HG03457 (cell line): ENCODE results near the gene ALDH16A1.

ENCODE experiments used
- ATAC-seq: cut with Tn5 transposase; IDR thresholded peaks from one replicate; pipeline ENCODE4 v1.9.1; 2021; ENCODE audit warnings: moderate number of reproducible peaks; ENCODE audit not compliant: unreplicated experiment

ALDH16A1 gene

DNA sequence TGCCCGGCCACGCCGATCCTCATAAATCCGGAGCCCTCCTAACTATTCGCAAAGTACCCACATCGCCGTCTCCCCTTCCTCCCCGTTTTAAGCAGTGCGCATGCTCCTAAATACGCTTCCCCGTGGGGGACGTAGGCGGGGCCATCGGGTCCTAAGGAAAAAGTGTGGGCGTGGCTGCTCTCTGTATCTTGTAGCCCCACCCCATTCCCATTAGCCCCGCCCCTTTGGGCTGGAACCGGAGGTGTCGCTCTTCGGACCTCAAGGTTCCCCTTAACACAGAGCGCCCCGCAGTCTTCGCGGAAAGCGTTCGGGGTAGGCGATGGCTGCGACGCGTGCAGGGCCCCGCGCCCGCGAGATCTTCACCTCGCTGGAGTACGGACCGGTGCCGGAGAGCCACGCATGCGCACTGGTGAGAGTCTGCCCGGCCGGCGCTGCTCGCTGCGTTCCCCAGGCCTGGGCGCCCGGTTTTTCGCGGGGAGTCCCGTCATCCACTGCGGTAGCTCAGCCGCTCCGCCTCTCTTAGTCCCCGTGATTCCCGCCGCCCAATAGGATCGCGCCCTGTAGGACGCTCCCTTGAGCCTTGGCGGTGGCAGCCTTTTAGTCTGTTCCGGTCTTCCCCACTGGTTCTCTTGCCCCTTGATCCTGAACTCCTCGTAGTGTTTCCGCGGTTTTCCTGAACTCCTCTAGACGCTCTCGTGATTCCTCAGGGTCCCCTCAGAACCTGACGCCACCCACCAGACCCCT, at the start of gene ALDH16A1:
Gene ALDH16A1 (plus strand): TSS at position 213 of the 744 bp plus-strand sequence. CDS start 107 bp downstream, at position 320.
- peak; percentile 59 for ATAC-seq

DNA sequence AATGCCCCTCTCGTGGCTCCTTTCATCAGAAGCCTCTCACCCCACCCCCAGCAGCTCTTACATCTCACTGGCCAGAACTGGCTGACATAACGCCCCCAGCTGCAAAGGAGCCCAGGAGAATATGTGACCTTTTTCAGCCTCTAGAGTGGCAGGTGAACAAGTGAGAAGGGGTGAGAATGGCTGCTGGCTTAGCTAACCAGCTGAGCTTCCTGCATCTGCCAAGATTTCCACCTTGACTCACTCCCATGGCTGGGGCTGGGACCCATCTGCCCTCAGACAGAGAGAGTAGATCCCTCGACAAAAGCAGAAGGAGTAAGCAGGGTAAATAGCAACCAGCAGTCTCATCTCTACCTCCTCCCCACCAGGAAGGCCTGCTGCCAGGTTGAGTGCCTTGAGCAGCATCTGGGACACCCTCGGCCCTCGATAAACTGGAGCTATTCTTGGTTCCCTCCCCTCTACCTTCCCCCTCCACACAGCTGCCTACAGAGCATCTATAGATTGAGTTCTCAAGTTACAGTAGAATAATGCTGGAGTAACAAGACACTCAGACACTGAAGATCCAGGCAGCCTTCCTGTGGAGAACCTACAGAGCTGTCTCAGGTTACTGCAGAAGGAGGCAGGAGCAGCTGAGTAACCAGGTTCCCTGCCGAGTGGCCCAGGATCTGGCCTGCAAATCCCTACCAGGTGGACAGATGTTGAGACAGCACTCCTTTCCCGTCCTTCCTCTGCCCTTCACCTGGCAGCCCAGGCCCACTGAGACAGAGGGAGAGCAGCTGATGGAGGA, 49.4 kb upstream of the ALDH16A1 start:
- no peak for ATAC-seq

DNA sequence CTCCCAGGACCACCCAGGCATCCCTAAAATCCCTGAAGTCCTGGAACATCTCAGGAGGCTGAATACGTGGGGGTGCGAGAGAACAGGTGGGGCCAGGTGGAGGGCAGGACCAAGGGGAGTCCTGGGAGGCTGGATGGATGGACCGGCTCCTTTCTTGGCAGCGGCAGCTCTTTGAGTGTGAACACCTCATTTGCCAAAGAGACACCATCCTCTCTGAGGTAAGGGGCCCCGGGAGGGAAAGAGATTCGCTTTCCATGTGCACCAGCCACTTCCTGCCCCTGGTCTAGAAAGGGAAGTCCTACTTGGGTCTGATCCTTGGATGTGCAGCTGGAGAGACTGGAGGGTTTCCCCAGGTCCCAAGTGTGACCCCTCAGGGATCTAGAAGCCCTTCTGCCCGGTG, 45.9 kb upstream of the ALDH16A1 start:
- ATAC-seq = no peak

DNA sequence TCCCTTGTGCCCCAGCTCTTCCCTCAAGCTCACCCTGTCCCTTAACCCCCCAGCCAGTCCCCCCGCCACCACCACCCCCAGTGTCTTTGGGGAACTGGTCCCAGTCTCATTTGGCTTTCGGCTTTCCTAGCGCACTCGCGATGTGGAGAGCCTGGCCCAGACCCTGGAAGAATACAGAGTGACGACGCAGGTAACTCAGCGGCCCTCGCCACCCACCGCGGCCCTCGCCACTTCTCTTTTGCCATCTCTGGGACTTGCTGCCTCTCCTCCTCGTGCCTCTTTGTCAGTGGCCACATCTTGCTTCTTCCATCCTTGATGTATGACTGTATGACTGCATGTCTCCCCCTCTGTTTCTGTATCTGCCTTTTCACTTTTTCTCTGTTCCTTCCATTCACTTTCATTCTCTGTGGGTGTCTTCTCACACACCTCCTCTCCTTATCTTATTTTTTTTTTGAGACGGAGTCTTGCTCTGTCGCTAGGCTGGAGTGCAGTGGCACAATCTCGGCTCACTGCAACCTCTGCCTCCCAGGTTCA, 45.5 kb upstream of the ALDH16A1 start:
- no peak for ATAC-seq

DNA sequence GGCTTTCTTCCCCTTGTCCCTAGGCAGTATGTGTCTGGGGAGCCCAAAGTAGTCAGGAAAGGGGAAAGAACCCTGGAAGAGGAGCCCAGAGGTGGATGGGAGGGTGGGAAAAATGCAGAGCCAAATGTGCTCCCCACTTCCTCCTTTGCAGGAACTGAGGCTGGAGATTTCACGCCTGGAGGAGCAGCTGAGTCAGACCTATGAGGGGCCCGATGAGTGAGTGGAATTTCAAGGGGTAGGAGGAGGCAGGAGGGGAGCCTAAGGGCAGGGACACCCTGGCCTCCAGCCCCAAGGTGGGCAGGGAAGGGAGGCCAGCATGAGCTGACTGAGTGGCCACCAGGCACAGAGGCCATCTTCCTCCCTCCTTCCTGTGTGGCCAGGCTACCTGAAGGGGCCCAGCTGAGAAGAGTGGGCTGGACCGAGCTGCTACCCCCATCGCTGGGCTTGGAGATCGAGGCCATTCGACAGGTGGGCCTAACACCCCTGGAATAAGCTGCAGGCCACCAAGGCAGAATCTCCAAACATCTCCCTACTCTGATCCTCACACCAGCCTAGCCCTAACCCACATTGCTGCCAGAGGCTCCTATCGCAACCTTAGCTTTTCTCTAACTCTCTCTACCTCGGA, 44.1 kb upstream of the ALDH16A1 start:
- no peak for ATAC-seq

DNA sequence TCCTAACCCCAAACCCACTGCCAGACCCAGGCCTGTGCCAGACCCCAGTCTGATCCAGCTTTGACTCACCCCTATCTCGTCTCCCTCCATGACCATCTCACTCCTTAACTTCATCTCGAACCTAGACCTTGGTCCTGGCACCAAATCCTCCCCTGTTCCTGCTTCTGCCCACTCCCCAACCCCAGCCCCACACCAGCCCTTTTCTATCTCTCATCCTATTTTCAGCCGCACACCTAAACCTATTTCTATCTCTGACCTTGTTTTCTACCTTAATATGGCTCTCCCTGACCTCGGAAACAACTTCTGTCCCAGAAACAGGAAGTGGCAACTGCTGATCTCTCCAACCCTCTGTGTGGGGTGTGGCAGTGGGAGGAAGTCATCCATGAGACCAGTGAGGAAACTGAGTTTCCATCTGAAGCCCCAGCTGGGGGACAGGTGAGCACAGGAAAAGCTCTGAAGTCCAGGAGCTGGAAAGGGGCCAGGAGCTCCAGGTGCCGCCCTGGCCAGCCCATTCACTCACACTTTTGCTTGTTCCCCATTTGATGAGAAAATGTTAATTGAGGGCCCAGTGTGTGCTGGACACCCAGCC, 43.5 kb upstream of the ALDH16A1 start:
- ATAC-seq = no peak

DNA sequence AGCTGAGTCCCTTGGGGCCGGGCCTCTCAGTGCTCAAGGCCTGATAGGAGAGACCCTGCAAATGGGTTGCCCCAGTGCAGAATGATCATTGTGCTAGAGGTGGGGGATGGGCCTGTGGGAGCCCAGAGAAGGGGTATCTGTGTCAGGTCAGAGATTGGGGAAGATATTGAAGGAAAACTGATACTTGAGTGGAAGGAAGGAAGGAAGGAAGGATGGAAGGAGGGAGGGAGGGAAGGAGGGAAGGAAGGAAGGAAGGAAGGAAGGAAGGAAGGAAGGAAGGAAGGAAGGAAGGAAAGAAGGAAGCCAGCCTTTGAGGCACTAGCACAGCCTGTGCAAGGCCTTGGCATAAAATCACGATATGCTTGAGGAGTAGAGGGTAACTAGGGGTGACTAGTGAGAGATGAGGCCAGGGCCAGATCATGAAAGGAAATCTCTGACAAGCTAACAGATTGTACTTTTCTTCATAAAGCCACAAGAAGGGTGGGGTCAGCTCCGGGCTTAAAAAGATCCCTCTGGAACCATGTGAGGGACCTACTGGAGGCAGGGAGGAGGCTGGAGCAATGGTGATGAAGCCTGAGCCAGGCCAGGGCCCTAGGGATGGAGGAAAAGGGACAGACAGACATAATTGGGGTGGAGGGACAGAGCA, 41.2 kb upstream of the ALDH16A1 start:
- ATAC-seq = no peak

DNA sequence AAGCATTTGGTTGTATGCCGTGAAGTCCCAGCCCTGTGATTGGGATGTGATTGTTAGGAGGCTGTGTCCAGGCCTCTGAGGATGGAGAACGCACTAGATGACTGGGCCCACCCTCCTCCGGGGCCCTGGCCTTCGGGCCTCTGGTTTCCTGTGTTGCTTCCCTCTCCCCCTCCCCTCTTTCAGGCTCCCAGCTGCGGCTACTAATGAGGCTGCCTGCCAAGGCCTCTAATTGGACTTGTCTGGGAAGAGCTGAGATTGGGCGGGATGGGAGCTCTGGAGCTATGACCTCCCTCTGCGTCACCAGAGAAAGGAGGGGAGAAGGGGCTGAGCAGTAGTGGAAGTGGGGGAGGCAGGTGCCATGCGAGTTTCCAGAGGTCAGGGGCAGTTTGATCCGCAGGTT, 39.7 kb upstream of the ALDH16A1 start:
- ATAC-seq = no peak

DNA sequence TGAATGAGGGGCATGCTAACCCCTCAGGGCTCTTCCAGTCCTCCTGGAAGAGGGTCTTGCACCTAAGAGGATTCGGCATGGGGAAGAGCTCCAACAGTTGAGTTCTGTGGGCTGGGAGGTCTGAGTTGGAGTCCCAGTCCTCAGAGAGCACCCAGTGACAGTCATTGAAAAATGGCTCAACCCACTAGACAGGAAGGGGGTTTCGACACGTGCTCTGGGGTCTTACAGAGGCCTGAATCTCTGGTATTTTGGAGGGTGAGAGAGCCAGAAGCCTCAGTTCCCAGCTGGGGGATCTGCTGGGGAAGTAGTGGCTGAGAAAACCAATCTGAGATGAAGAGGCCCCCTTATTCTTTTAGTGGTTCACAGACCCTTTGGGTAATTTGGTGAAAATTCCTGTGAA, 38.8 kb upstream of the ALDH16A1 start:
- no peak for ATAC-seq

DNA sequence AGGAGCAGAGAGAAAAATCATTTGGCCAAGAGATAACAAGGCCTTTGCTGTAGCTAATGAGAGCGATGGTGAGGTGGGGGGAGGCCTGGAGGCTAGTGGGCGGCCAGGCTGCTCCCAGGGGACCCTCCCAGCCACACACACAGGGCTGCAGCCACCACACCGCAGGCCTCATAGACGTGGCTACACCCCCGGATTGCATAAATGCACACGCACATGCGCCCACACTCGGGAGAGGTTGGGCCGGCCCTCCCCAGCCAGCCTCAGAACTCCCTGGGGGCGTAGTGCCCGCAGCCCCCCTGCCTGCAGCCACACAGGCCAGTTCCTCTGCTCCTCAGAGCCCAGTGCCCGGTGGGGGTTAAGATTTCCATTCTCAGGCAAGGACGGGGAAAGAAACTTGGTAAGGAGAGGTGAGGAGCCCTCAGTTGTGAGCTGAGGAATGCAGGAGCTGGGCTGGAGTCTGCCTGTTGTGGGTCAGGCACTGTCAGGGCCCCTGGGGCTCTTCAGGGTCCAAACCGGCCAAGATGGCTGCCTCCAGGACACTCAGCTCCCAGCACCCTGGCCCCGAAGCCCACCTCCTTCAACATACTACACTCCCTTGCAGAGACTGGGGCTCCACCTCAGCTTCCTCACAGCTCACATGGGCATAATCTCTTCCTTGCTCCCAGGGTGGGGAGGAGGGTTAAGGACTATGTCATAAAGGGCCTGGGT, 37.8 kb upstream of the ALDH16A1 start:
- ATAC-seq = no peak

DNA sequence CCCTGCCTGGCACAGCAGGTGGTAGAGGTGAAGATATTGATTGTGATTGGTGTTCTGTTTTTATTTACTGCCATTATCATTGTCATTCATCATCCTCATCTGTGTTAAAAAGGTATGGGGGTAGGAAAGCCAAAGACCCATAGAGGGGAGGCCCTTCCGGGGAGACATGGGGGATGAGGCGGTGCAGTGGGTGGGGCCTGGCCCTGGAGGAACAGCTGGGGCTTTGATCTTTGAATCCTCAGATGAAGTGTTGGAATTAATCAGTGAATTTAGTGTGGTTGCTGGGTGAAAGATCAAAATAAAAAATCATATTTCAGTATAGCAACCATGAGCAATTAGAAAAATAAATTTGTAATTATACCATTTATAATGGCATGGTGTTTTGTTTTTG, 37.2 kb upstream of the ALDH16A1 start:
- no peak for ATAC-seq

DNA sequence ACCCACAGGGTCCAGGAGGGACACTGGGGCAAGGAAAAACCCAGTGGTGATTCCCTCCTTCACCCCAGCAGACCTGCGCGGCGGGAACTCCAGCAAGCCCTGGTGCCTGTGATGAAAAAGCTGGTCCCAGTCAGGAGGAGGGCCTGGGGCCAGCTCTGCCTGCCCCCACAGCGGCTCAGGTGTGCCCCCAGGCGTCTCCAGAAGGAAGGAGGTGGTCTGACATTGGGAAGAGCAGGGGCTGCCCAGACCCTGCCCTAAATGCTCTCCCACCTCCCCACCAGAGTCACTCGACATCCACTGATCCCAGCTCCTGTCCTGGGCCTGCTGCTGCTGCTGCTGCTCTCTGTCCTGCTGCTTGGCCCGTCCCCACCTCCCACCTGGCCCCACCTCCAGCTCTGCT, 35.9 kb upstream of the ALDH16A1 start:
- ATAC-seq = no peak

DNA sequence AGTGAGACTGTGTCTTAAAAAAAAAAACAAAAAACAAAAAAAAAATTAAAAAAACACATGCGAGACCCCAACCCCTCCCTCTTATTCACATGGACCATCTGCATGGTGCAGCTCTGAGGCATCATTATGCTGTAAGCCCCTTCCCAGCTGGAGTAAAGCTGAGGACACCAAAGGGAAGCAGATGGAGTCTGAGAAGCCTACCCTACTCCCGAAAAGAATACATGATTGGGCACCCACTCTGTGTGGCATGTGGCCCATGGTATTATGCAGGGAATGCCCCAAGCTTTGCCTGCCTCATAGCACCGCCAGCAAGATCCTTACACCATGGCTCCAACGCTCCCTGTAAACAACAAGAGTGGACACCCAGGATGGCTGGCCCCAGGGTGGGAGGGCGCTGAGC, 34.5 kb upstream of the ALDH16A1 start:
- no peak for ATAC-seq

DNA sequence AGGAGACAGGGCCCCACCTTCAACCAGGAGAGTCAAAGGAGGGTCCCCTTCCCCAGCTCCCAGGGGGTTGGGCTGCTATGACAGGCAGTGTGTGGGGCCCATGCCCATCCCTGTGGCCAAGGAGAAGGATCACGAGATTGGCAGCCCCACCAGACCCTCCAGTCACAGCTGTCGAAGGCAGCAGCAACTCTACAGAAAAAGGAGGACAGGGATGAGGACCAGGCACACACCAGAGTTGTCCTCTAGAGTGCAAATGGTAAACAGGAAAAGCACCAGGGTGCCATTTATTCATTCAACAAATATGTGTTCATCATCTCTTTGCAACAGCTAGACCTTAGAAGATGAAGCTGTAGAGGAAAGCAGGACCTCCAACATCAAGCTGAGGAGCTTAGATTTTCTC, 33.9 kb upstream of the ALDH16A1 start:
- ATAC-seq = no peak

DNA sequence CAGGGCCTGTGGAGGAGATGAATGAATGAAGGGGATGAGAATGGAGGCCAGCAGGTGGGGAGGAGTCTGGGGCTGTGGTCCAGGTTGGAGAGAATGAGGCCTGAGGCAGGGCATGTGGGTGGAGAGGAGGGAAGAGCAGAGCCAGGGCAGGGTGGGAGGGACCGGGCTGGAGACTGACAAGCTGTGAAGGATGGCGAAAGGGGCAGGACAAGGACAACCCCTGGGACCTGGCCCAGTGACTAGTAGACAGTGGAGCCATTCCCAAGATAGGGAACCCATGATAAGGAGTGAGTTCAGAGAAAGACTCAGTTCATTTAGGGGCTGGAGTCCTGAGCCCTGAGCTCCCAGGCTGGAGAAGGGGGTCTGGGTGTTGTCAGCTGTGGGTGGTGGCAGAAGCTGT, 32.8 kb upstream of the ALDH16A1 start:
- ATAC-seq = no peak

DNA sequence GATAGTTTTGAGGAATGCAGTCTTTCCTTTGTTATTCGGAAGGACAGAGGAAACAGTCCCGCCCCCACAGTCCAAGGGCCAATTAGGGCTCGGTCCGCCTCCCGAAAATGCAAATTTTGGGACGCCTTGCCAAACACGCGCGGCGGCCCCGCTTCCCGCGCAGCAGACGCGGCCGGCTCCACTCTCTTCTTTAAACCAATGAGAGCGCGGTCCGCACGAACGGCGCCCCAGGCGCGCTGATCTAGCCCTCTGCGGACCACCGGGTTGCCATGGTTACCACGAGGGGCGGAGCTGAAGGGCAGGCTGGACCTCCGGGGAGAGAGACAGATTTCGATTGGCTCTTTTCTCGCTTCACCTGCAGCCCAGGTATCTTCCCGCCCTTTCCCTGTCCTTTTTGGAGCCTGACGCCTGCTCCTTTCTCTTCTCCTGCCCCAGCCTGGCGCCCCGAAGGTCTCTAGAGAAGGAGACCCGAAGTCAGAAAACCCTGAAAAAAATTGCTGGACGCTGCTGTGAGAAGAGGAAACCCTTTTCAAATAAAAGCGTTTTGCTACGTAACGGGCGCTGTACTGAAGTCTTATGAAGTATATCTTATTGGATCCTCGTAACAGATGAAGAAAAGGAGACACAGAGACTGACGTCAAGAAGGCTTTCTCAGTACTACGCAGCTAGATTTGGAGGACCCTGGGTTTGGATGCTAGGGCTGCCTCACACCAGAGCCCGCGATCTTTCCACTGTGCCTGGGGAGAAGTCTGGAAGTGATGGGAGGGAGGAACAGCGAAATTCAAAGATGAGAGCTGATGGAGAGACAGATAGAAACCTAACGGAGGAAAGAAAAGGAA, 31.8 kb upstream of the ALDH16A1 start:
- ATAC-seq = no peak

DNA sequence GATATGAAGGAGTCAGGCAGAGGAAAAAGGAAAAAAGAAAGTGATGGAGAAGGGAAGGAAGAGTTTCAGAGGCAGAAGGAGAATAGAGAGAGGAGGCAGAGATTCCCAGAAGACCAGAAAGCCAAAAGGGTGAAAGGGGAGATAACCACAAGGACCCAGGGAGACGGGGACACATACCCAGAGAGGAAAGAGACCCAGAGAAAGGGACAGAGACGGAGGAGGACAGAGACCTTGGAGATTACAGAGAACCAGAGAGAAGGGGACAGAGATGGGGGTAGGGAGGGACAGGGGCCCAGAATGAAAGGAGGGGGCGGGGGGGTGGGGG, 31.2 kb upstream of the ALDH16A1 start:
- ATAC-seq = no peak

DNA sequence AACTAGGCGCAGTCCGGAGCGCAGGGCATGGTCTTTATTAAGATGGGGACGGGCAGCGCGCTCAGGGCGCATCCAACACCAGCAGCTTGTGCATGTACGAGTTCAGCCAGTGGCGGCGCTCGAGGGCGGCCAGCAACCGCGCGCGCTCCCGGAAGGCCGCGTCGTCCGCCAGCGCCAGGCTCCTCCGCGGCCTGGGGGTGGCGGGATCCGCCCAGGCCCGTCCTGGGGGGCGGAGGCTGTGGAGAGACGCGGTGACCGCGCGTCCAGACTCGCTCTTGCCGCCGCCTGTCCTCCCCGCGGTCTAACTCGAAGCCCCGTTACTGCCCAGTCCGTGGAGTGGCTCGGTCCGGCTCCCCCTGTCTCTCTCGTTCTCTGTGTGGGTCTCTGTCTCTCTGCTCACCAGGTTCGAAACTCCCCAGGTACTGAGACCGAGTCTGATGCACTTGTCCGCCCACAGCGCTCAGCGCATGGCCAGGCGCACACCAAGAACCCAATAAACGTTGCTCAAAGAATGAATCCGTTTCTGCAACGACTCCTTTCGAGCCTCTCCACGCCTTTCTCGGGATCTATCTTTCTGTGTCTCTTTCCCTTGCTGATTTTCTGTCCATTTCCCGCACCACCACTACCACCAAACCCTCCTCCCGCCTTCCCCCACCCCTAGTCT, 30.5 kb upstream of the ALDH16A1 start:
- no peak for ATAC-seq
